Measurements from ENCODE around the gene CAPN5. TPM values are rescaled to one million over a fixed set of nuclear protein-coding genes. Genes with fewer than 3 reads are reported as not detected.

The CAPN5 gene
- total and polyA plus RNA-seq, 2 of the 13 experiments (the other 11 are each of a cell fraction or from before 2014, with no cell fraction given) = 0.27 to 1.2 TPM

GRCh38 chr11:77054084-77054483 lies 12.7 kb upstream of the CAPN5 start:
- Histone ChIP-seq H3K4me1 (ENCODE audit: insufficient read depth, low read length) (peaks cover 3% of the 10 kb centered on the region), H3K4me2 (ENCODE audit: low read depth, low read length) (no peak overlapping the region), H3K27me3 (ENCODE audit: control insufficient read depth in 1 of 2, insufficient read depth in 2 of 2, low read length in 2 of 2) (peaks cover 1 to 13% of the 10 kb centered on the region in 2 experiments; a peak in 2 of 5 replicates), H3K36me3 (replicated peaks in 1 of 2; ENCODE audit: control insufficient read depth in 1 of 2, insufficient read depth in 2 of 2, low read length in 2 of 2) (no peaks in the 10 kb centered on the region), H4K20me1 (ENCODE audit: insufficient read depth, low read length) (no peaks in the 10 kb centered on the region), H2AFZ (ENCODE audit: low read length) (no peak overlapping the region), H3K9ac (ENCODE audit: insufficient read depth, low read depth, low read length) (no peak overlapping the region), H3K9me3 (ENCODE audit: low read length) (peaks cover 21% of the 10 kb centered on the region), H3K27ac (ENCODE audit: extremely low read length, insufficient read depth, low read length) (no peak overlapping the region), H3K4me3 (replicated peaks in 1 of 3; ENCODE audit: insufficient read depth in 1 of 3, low read depth in 2 of 3, low read length in 3 of 3) (no peak overlapping the region), H3K79me2 (ENCODE audit: insufficient read depth, low read length) (no peaks in the 10 kb centered on the region)
- FAIRE-seq = no peak
- 0% methylated on average over 1 of the region's 1 CpG for WGBS (ENCODE audit: low lambda C conversion rate)
- no TSS peak for BruUV-seq (replicated peaks)
- DNase-seq (ENCODE audit: low spot score) = no peak
- intact Hi-C loops (cut with micrococcal nuclease; ENCODE audit: unreplicated experiment) = no loop called here
- CTCF ChIA-PET (ENCODE audit: low intra/inter-chr PET ratio, low total read pairs) = no interaction called here
- POLR2A ChIA-PET = no interaction called here
- ATAC-seq = no peak
- in situ Hi-C loops (cut with HindIII; ENCODE audit: extremely low pct_ligation_motif_present, low pct_unique_long_range_greater_than_20kb) = no loop called here
- TF ChIP-seq, protein P1, sequence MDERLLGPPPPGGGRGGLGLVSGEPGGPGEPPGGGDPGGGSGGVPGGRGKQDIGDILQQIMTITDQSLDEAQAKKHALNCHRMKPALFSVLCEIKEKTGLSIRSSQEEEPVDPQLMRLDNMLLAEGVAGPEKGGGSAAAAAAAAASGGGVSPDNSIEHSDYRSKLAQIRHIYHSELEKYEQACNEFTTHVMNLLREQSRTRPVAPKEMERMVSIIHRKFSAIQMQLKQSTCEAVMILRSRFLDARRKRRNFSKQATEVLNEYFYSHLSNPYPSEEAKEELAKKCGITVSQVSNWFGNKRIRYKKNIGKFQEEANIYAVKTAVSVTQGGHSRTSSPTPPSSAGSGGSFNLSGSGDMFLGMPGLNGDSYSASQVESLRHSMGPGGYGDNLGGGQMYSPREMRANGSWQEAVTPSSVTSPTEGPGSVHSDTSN (CRISPR knock-in tag; IDR thresholded peaks at IDR 0.05) = no peak
- TF ChIP-seq ZNF280B (CRISPR knock-in tag; IDR thresholded peaks at IDR 0.05; ENCODE audit: borderline replicate concordance) (no peak), KDM5A (IDR thresholded peaks at IDR 0.05; ENCODE audit: borderline replicate concordance, low read length) (no peak), RBM22 (optimal IDR thresholded peaks at IDR 0.05; ENCODE audit: low read length) (no peak), ZNF639 (CRISPR knock-in tag; conservative IDR thresholded peaks at IDR 0.05) (no peak), RCOR2 (CRISPR knock-in tag; IDR thresholded peaks at IDR 0.05) (no peak), ZNF878 (CRISPR knock-in tag; IDR thresholded peaks at IDR 0.05) (no peak), ZBTB14 (CRISPR knock-in tag; IDR thresholded peaks at IDR 0.05) (no peak), GTF3A (CRISPR knock-in tag; conservative IDR thresholded peaks at IDR 0.05) (no peak), TP53 (CRISPR knock-in tag; conservative IDR thresholded peaks at IDR 0.05) (no peak)
- TF ChIP-seq, protein P2, sequence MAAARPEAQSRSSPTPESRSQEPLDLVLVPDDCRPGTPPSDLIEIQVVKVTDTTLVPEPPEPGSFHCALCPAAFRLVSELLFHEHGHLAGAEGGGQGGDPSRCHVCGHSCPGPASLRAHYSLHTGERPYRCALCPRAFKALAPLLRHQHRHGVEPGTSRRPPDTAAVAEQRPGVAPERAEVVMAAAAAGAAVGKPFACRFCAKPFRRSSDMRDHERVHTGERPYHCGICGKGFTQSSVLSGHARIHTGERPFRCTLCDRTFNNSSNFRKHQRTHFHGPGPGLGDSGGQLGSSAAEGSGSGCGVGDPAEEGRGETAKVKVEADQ (CRISPR knock-in tag; IDR thresholded peaks at IDR 0.05; ENCODE audit: borderline replicate concordance) = no peak
- TF ChIP-seq, protein P3, sequence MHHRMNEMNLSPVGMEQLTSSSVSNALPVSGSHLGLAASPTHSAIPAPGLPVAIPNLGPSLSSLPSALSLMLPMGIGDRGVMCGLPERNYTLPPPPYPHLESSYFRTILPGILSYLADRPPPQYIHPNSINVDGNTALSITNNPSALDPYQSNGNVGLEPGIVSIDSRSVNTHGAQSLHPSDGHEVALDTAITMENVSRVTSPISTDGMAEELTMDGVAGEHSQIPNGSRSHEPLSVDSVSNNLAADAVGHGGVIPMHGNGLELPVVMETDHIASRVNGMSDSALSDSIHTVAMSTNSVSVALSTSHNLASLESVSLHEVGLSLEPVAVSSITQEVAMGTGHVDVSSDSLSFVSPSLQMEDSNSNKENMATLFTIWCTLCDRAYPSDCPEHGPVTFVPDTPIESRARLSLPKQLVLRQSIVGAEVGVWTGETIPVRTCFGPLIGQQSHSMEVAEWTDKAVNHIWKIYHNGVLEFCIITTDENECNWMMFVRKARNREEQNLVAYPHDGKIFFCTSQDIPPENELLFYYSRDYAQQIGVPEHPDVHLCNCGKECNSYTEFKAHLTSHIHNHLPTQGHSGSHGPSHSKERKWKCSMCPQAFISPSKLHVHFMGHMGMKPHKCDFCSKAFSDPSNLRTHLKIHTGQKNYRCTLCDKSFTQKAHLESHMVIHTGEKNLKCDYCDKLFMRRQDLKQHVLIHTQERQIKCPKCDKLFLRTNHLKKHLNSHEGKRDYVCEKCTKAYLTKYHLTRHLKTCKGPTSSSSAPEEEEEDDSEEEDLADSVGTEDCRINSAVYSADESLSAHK (CRISPR knock-in tag; IDR thresholded peaks at IDR 0.05; ENCODE audit: borderline replicate concordance) = no peak
- TF ChIP-seq, protein P4, sequence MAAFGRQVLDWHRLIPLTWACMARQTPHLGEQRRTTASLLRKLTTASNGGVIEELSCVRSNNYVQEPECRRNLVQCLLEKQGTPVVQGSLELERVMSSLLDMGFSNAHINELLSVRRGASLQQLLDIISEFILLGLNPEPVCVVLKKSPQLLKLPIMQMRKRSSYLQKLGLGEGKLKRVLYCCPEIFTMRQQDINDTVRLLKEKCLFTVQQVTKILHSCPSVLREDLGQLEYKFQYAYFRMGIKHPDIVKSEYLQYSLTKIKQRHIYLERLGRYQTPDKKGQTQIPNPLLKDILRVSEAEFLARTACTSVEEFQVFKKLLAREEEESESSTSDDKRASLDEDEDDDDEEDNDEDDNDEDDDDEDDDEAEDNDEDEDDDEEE (CRISPR knock-in tag; IDR thresholded peaks at IDR 0.05) = no peak

All from HepG2 (cell line).